ENCODE measurements around the gene NCF1.
"Not testable (repeated sequence)": the region's sequence is repeated elsewhere in the genome, so short reads cannot be mapped to it uniquely, and the experiment has no call there.

NCF1 gene

GRCh38 chr7:74773760-74774750 lies at the start of gene NCF1:
Gene NCF1 (plus strand): TSS chr7:74774011. CDS start chr7:74774032, 21 bp downstream.
- DNase-seq = not testable (repeated sequence)

GRCh38 chr7:74725840-74726239 lies 48.0 kb upstream of the NCF1 start:
- no peak for DNase-seq

GRCh38 chr7:74726309-74727101 lies 47.3 kb upstream of the NCF1 start:
- DNase-seq = no peak

GRCh38 chr7:74728686-74729085 lies 45.1 kb upstream of the NCF1 start:
- not testable (repeated sequence) for DNase-seq

- DNase-seq = not testable (repeated sequence)
These were observed 43.6 kb upstream of the NCF1 start for GRCh38 chr7:74730186-74730585.

- DNase-seq = not testable (repeated sequence)
These were observed 33.7 kb upstream of the NCF1 start for GRCh38 chr7:74739974-74740703.

GRCh38 chr7:74743936-74744557 lies 29.8 kb upstream of the NCF1 start:
- DNase-seq = not testable (repeated sequence)

GRCh38 chr7:74753921-74754482 lies 19.8 kb upstream of the NCF1 start:
- DNase-seq = not testable (repeated sequence)

- not testable (repeated sequence) for DNase-seq
These were observed 17.1 kb upstream of the NCF1 start for GRCh38 chr7:74756673-74757072.

GRCh38 chr7:74758268-74758667 lies 15.5 kb upstream of the NCF1 start:
- DNase-seq = not testable (repeated sequence)

GRCh38 chr7:74758982-74759381 lies 14.8 kb upstream of the NCF1 start:
- DNase-seq = not testable (repeated sequence)

- DNase-seq = not testable (repeated sequence)
These were observed 8.4 kb upstream of the NCF1 start for GRCh38 chr7:74765205-74765918.

- not testable (repeated sequence) for DNase-seq
These were observed 7.3 kb upstream of the NCF1 start for GRCh38 chr7:74766509-74766908.

GRCh38 chr7:74766991-74767390 lies 6.8 kb upstream of the NCF1 start:
- not testable (repeated sequence) for DNase-seq

GRCh38 chr7:74770062-74770461 lies 3.7 kb upstream of the NCF1 start:
- not testable (repeated sequence) for DNase-seq

GRCh38 chr7:74772093-74772492 lies 1.7 kb upstream of the NCF1 start:
- DNase-seq = not testable (repeated sequence)

- not testable (repeated sequence) for DNase-seq
These were observed 1.3 kb downstream of the NCF1 start for GRCh38 chr7:74775111-74775510.

GRCh38 chr7:74779053-74779452 lies 5.2 kb downstream of the NCF1 start:
- DNase-seq = not testable (repeated sequence)

- DNase-seq = not testable (repeated sequence)
These were observed 7.9 kb downstream of the NCF1 start for GRCh38 chr7:74781746-74782145.

- not testable (repeated sequence) for DNase-seq
These were observed 9.8 kb downstream of the NCF1 start for GRCh38 chr7:74783595-74783994.

Data from EL (cell line).